Stromal cell of bone marrow (primary cell): ENCODE measurements around the gene LENEP.
A peak's percentile ranks its signal among the peaks of the same experiment; 100 is the strongest.

Experiments
- DNase-seq: peaks from one replicate; pipeline ENCODE4 v3.0.0-alpha.2; 2012; ENCODE audit warnings: low read depth

LENEP gene

DNA sequence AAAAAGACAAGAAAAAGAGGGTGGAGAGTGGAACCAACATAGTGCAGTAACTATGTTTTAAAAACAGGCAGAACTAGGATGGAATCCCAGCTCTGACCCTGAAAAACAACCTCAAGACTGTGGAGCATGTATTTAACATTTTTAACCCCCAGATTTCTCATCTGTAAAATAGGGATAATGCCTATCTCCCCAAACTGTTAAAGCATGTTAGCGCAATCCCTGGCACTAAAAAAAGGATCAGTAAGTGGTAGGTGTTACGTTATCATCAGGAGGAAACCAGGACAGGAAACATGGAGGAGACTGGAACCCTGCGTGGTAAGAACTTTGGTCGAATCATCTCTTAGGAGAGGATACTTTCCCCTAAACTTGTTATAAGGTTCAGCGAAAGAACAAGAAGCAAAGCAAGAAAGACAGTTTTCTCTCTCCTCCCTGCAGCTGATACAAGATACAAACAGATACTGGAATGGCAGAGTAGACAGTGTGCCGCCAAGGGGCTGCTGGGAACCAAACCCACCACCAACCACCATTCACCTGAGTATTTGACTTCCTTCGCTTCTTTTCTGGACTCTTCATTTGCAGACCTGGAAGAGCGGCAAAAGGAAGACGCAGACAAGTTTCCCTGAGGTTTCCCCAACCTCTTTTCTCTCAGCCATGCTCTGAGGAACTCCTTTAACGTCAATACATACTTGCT, 32.8 kb upstream of the LENEP start:
- DNase-seq, result no peak

- peak; percentile 48 for DNase-seq
Measured at GRCh38 chr1:154961207-154962155, 31.9 kb upstream of the LENEP start, which contains the start of gene PYGO2. Gene PYGO2, minus strand, starts transcription at chr1:154961782. Its CDS starts 206 bp downstream, at chr1:154961576.

DNA sequence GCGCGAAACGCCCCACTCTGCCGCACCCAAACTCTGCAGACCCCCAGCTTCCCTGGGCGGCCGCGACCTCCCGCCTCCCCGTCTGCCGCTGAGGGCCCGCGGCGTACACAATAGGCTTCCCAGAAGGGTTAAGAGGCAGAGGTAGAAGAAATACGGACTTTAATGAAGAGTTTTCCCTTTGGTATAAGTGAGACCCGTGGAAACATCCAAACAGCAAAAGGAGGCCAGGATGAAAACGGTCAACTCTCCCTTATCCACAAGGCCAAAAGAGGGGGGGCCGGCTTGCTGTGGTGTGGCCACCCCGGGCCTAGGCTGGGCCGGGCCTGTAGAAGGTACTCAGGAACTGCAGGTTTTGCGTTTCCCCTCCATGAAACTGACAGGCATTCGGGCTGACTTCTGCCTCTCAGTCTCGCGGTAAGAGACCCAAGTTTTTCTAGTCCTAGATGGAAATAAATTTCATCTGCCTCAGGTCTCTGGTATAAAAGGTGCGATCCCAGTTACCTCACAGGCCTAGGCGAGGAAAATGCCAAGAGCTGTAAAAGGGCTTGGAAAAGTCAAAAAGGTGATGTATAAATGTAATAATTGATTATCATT, 31.1 kb upstream of the LENEP start:
- no peak for DNase-seq

- DNase-seq, result no peak
Measured at GRCh38 chr1:154962795-154963330, 30.5 kb upstream of the LENEP start.

GRCh38 chr1:154963643-154964042, 29.7 kb upstream of the LENEP start:
- no peak for DNase-seq

- DNase-seq, result no peak
Measured at GRCh38 chr1:154964359-154964758, 29.0 kb upstream of the LENEP start.

DNA sequence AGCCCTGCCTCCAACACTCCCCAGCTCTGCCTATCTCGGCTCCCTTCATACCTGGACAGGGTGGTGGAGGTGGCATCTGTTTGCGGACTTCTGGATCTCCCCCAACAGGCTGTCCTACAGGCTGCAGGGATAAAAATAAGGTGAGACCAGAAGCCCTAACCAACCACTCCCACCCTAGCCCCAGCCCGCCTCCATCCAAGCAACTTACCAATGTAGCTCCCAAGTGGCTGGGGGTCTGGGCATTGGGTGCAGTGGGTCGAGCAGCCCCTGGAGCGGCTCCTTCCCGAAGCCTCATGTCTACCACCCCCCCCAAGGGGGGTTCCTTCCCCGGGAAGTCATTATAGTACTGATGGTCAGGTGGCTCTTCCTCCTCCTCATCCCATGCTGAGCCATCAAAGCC, 27.3 kb upstream of the LENEP start:
- DNase-seq, result no peak

DNA sequence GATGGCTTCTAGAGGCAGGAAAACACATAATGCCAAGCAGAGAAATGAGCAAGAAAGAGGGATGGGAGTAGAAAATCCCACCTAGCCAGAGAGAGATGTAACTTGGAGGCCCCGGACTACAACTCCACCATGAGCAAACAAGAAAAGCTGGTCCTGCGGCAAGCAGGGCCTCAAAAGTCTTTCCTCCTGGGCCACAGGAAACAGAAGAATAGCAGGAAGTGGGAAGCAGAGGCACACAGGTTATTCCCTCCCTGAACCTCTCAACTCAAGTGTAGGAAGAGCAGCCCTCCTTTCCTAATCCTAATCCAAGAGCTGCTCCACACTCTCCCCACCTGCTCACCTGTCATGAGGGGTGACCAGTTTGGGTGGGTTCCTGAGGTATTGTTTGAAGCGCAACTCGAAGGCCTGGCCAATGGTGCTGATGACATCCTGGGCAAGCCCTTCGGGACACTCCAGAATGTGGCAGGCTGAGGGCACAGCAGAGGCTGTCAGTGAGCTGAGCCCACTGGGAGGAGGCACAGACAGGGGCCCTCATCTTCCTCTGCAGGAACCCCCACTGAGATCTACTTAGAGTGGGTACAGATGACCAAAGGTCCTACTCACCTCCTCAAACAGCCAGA, 25.9 kb upstream of the LENEP start:
- no peak for DNase-seq

DNA sequence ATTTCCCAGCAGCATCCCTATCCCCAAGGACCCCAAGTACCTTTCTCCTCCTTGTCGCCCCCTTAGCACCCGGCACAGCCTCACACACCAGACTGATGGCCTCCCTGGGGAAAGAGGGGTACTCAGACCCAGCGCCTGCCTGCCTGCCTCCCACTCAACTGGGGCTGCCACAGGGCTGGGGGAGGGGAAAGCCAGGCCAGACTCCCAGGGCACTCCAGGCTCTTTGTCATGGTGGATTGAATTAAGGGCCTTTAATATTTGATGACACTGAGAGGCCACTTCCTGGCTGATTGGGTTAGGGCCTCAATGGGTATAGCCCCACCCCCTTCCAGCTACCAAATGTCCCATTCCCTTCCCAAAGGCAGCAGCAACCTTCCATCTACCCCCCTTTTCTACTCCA, 24.7 kb upstream of the LENEP start:
- DNase-seq, result no peak

DNA sequence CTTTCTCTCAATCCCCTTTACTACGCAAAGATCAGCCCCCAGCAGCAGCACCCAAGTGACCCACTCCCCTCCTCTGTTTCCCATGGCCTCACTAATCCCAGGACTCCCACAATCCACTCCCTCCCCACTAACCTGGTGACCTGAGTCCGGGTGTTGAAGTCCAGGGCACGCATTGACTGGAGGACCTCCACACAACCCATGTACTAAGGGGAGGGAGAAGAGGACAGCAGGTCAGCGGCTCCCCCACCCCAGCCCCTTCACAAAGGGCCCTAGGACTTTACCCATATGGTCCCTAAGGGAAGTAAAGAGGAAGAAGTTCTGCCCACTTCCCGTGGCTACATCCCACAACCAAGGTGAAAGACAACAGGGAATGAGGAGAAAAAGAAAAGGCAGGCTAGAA, 24.1 kb upstream of the LENEP start:
- no peak for DNase-seq

- no peak for DNase-seq
Measured at GRCh38 chr1:154969860-154970452, 23.4 kb upstream of the LENEP start.

- peak; percentile 97 for DNase-seq
Measured at GRCh38 chr1:154970631-154971340, 22.6 kb upstream of the LENEP start, which contains the start of gene SHC1. Gene SHC1, minus strand, starts transcription at chr1:154970747. Its CDS starts 221 bp downstream, at chr1:154970526.

DNA sequence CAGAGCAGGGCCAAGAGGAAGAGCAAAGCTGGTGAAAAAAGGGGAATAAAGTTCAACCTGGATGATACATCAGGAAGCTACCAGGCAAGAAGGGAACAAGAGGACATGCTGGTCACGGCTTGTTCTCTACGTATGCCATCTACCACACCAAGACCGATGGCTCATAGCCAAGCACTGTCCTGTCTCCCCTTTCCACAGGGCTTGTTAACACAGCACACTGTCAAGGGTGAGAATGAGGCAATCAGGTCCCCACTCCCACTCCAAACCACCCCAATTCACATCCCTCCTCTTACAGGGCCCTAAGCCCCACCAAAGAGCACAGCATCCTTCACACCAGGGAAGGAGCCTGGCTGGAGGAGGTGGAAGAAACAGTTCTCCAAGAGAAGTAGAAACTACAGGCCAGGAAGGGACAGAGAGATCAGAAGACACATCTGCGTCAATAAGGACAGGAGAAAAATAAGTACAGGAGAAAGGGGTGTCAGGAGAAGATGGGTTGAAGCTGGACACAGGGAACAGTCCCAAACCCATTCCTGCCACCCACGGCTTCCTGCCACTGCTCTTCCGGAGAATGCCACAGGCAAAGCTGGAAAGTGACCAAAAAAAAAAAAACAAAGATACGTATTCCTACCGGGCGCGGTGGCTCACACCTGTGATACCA, 21.9 kb upstream of the LENEP start:
- DNase-seq, result no peak

GRCh38 chr1:154972213-154972516, 21.2 kb upstream of the LENEP start:
- no peak for DNase-seq

DNA sequence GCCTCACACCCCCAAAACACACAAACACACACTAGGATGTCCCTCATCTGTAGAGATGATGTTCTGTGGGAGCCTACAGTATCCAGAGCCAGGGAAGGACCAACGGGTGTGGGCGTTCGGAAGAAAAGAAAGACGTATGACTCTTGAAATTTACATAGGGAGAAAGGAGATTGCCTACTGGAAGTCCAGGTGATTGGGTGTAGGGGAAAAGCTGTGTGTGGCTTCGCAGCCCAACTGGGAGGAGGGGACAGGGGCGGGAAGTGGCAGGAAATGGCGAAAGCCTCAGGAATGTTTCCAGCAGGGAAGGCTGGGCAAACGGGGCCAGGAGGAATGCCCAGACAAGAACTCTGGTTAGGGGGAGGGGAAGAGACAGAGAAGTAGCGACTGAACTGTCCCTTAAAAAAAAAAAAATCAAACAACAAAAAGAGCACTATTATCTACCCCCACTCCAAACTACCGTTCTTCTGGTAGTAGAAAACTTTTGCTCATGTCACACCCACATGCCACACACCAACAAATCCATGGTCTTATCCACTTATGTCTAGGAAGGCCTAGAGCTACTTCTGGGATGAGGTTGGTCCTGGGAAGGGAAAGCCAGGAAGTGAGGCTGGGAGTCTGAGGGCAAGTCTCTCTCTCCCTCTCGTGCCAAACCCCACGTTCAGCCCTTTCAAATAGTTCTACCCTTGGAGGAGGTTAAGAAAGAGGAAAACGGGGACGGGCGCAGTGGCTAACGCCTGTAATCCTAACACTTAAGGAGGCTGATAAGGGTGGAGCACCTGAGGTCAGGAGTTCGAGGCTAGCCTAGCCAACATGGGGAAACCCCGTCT, 20.7 kb upstream of the LENEP start:
- DNase-seq, result peak; percentile 81

GRCh38 chr1:154973344-154974101, 19.9 kb upstream of the LENEP start:
- DNase-seq, result peak; percentile 93

GRCh38 chr1:154974102-154974807, 19.1 kb upstream of the LENEP start, which contains the start of gene CKS1B:
Gene CKS1B, plus strand, starts transcription at chr1:154974681. Its CDS starts 65 bp downstream, at chr1:154974746.
- DNase-seq, result peak; percentile 100

- peak; percentile 90 for DNase-seq
Measured at GRCh38 chr1:154974808-154975408, 18.5 kb upstream of the LENEP start.
